RKO (cell line): ENCODE data around the gene IRGQ.

Experiments used
- DNase-seq: peaks from one replicate; pipeline ENCODE4 v3.0.0-alpha.2; 2016; ENCODE audit warnings: low spot score

The IRGQ gene

GRCh38 chr19:43540381-43540780 lies 55.6 kb downstream of the IRGQ start:
- no peak for DNase-seq

DNA sequence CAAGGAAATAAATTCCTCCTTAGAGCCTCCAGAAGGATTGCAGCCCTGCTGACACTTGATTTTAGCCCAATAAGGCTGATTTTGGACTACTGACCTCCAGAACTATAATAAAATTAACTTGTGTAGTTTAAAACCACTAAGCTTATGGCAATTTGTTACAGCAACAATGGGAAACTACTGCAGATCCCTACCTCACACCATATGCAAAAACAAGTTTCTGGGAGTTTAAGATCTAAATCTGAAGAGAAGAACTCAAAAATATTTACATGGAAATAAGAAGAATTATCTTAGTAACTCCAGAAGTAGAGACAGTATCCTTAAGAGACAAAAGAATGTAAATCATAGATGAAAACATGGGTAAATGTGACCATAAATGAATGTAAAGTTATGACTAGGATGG lies 57.0 kb downstream of the IRGQ start:
- no peak for DNase-seq

DNA sequence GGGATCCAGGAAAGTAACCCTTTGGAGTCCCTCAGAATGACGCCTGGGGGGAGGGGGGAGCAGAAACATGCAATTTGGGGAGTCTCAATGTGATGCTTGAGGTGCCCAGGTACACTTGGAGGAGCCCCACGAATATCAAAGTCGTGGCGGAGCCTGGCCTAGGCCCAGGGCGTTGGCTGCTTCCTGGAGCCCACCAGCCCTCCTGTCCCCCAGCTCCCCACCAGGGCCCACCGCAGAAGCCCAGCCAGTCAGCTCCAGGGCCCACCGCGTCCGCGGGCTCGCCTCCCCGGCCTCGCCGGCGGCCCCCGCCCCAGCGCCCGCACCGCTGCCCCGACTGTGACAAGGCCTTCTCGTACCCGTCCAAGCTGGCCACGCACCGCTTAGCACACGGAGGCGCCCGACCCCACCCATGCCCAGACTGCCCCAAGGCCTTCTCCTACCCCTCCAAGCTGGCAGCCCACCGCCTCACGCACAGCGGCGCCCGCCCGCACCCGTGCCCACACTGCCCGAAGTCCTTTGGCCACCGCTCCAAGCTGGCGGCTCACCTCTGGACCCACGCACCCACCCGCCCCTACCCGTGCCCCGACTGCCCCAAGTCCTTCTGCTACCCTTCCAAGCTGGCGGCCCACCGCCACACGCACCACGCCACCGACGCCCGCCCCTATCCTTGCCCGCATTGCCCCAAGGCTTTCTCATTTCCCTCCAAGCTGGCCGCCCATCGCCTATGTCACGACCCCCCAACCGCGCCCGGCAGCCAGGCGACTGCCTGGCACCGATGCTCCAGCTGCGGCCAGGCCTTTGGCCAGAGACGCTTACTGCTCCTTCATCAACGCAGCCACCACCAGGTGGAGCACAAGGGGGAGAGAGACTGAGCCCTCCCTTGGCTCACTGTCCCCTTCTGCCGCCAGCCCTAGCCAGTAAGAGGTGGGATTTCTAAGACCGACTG lies 60.8 kb downstream of the IRGQ start:
- DNase-seq: peak; percentile 27
